Stimulated activated CD8-positive, alpha-beta memory T cell treated with anti-CD3 and anti-CD28 coated beads, Interleukin-15, amount 100 ng/mL, for 24 hours (primary cell): ENCODE measurements around the gene ASPRV1.

Experiments used
- DNase-seq: peaks from one replicate; pipeline ENCODE4 v3.0.0-alpha.2; 2020; ENCODE audit warnings: low read depth

The ASPRV1 gene

GRCh38 chr2:69988086-69988635 is 26.7 kb upstream of the ASPRV1 start:
- DNase-seq = no peak

GRCh38 chr2:69986691-69987090 is 25.3 kb upstream of the ASPRV1 start:
- DNase-seq = no peak

GRCh38 chr2:69985688-69986087 is 24.3 kb upstream of the ASPRV1 start:
- no peak for DNase-seq

GRCh38 chr2:69985216-69985615 is 23.8 kb upstream of the ASPRV1 start:
- DNase-seq = no peak

GRCh38 chr2:69983392-69983966 is 22.0 kb upstream of the ASPRV1 start:
- DNase-seq = no peak

- DNase-seq = no peak
Observed at GRCh38 chr2:69979902-69980807, 18.7 kb upstream of the ASPRV1 start.

GRCh38 chr2:69977906-69978482 is 16.6 kb upstream of the ASPRV1 start:
- no peak for DNase-seq

GRCh38 chr2:69977186-69977585 is 15.8 kb upstream of the ASPRV1 start:
- DNase-seq = no peak

- DNase-seq = no peak
Observed at GRCh38 chr2:69975853-69976462, 14.5 kb upstream of the ASPRV1 start.

- DNase-seq = no peak
Observed at GRCh38 chr2:69975136-69975852, 13.9 kb upstream of the ASPRV1 start.

- no peak for DNase-seq
Observed at GRCh38 chr2:69973335-69973735, 11.9 kb upstream of the ASPRV1 start.

GRCh38 chr2:69972822-69973221 is 11.4 kb upstream of the ASPRV1 start:
- no peak for DNase-seq

GRCh38 chr2:69969991-69970390 is 8.6 kb upstream of the ASPRV1 start:
- DNase-seq = no peak

- no peak for DNase-seq
Observed at GRCh38 chr2:69969126-69969983, 7.9 kb upstream of the ASPRV1 start.

- DNase-seq = no peak
Observed at GRCh38 chr2:69968609-69969008, 7.2 kb upstream of the ASPRV1 start.

GRCh38 chr2:69966496-69966895 is 5.1 kb upstream of the ASPRV1 start:
- DNase-seq = no peak

GRCh38 chr2:69965756-69966445 is 4.5 kb upstream of the ASPRV1 start:
- DNase-seq = no peak

GRCh38 chr2:69964353-69964841 is 3.0 kb upstream of the ASPRV1 start:
- no peak for DNase-seq

- no peak for DNase-seq
Observed at GRCh38 chr2:69962986-69963730, 1.7 kb upstream of the ASPRV1 start.
